Stimulated activated CD4-positive, alpha-beta T cell treated with anti-CD3 and anti-CD28 coated beads, TNF-alpha, amount 100 ng/mL, for 1 hour (primary cell): ENCODE results near the gene AIPL1.
"Not testable (repeated sequence)": the region's sequence is repeated elsewhere in the genome, so short reads cannot be mapped to it uniquely, and the experiment has no call there.

Experiments used
- DNase-seq, 3 donors: peaks; one replicate each; pipeline ENCODE4 v3.0.0-alpha.2; 2020; ENCODE audit warnings: low read depth in 3 of 3, low spot score in 1 of 3

The AIPL1 gene

GRCh38 chr17:6435051-6435450, at the start of gene AIPL1:
TSS of gene AIPL1 (minus strand) at chr17:6435121. CDS start at chr17:6435104, 17 bp downstream.
- DNase-seq, result no peak

DNA sequence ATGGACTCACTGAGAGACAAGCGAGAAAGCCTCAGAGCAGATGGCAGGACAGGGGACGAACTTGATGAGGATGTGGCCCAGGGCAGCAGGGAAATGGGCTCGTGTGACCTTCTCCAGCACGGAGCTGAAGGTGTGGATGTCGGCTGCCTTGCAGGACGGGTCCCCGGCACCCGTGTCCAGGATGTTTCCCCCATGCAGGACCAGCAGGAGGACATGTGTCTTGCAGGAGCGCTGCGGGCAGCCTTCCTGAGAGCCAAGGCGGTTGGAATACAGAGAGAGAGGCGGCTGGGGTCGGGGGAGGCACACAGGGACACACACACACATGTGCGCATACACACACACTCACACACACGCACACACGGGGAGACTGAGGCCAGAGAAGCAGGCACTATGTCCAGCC, 48.6 kb upstream of the AIPL1 start:
- no peak for DNase-seq

DNA sequence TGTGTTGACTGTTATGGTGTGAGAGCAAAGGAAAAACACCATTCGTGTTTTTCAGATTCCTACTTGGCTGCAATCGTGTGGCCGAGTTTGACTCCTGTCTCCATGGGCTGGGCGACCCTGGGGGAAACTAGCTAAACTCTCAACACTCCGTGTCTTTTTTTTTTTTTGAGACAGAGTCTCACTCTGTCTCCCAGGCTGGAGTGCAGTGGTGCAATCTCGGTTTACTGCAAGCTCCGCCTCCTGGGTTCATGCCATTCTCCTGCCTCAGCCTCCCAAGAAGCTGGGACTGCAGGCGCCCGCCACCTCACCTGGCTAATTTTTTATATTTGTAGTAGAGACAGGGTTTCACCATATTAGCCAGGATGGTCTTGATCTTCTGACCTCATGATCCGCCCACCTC, 47.9 kb upstream of the AIPL1 start:
- not testable (repeated sequence) for DNase-seq

DNA sequence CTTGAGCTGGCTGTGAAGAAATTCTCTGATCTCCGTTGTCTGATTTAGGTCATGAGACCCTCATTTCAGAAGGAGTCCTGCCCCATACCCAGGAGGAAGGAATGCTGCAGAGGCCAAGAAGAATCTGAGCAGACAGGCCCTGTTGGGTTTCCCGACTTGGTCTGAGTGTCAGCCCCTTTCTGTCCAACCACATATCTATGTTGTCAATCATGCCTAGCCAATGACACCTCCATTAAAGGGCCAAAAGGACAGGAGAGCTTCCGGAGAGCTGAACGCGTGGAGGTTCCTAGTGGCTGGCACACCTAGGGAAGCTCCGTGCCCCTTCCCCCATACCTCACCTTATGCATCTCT, 47.2 kb upstream of the AIPL1 start:
- DNase-seq, result no peak

- DNase-seq, result no peak
These were observed 45.4 kb upstream of the AIPL1 start for GRCh38 chr17:6480303-6480675.

GRCh38 chr17:6479622-6480302, 44.8 kb upstream of the AIPL1 start:
- DNase-seq, result no peak

GRCh38 chr17:6478486-6478885, 43.6 kb upstream of the AIPL1 start:
- DNase-seq, result no peak

DNA sequence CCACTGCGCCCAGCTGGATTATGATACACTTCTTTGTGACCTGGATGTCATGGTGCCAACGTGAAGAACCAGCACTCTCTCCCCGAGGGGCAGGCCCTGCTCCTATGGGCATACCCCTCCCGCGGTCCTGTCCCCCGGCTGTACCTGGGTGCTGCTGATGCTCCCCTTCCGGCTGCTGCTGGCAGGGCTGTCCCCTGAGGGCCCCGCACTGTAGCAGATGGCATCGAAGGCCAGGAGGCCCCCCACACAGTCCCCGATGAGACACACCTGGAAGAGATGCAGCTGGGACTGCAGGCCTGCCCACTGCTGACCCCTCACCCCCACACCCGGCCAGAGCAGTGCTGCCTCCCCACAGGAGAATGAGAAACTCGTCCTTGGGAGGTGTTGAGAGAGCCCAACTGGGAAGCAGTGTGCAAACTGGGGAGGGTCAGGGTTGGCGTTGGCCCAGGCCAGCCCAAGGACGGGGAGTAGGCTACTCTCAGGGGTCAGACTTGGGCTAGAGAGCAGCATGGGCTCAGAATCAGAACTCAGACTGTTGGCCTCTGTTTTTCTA, 43.0 kb upstream of the AIPL1 start:
- DNase-seq, result no peak

DNA sequence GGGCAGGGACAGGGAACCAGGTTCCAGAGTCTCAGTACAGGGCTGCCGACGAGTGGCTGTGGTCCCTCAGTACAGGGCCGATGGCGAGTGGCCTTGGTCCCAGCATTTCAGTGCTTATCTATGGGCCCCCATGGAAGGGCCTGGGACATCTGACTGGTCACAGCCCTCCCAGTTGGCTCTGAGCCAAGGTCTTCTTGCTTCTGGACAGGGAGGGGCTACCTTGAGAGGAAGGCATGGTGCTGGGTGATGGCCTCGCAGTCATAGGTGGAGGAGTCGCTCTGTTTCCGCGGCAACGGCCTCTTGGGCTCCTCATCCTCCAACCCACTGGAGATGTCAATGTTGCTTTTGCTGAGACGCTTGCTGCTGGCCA, 41.9 kb upstream of the AIPL1 start:
- no peak for DNase-seq

GRCh38 chr17:6476076-6476809, 41.3 kb upstream of the AIPL1 start:
- DNase-seq, result no peak

- DNase-seq, result no peak
These were observed 40.5 kb upstream of the AIPL1 start for GRCh38 chr17:6475411-6475810.

GRCh38 chr17:6474906-6475305, 40.0 kb upstream of the AIPL1 start:
- no peak for DNase-seq

DNA sequence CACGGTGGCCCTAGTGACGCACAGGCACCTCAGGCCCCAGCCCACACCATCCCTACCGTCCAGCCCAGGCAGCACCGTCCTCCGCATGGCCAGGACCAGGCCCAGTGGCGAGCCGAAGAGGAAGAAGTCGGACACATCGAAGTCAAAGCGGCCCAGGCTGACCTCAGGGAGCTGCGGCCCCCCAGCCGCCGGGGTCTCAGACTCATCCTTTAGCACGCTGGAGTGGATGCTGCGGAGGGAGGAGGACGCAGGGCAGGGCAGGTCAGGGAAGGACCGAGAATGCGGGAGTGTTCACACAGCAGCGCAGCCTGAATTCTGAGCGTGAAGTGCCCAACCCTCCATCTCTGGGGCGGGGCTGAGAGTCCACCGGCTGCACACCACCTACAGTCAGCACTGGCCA, 39.5 kb upstream of the AIPL1 start:
- DNase-seq, result no peak

DNA sequence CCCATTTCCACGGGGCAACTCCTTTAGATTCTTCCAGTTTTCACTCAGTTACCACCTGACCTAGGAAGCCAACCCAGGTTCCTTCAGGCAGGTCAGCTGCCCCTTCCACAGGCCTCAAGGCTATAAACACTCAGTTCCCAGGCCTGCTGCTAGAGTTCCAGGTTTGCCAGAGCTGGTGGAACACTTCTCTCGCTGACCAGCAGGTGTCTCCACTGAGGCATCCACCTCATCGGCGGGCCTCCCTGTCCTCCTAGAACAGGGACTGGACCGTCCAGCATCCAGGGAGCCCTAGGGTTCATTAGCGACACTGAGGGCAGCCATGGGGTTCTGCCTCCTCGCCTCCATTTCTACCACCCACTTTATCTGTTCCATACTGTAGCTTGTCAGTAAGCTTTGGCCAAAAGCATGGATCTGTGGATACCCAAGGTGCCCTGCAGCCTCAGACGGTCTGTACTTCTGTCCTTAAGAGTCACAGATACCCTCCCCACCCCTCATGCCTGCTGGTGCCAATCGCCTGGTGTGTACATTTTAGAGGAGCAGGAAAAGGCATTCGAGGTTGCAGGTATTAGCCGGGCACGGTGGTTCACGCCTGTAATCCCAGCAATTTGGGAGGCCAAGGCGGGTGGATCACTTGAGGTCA, 38.3 kb upstream of the AIPL1 start:
- peak in 2 of 3 donors; percentile 37 to 56 for DNase-seq

DNA sequence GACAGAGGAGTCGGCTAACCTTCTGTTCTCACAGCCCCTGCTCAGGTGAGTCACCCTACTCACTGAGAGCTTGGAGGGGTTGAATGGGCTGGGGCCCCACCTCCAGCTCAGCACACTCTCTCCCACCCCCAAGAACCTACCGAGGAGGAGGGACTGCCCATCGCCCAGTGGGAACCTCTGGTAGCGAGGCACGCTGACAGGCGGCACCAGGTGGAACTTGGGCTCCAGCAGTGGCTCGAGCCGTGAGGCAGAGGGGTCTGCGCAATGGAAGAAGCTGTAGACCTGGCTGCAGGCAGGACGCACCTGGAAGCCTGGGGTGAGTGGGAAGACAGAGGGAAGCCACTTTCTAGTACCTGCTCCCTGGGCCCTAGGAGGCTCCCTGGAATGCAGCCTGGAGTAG, 37.6 kb upstream of the AIPL1 start:
- DNase-seq, result no peak

GRCh38 chr17:6471531-6472465, 36.9 kb upstream of the AIPL1 start:
- DNase-seq, result no peak

- no peak for DNase-seq
These were observed 36.0 kb upstream of the AIPL1 start for GRCh38 chr17:6470751-6471521.

DNA sequence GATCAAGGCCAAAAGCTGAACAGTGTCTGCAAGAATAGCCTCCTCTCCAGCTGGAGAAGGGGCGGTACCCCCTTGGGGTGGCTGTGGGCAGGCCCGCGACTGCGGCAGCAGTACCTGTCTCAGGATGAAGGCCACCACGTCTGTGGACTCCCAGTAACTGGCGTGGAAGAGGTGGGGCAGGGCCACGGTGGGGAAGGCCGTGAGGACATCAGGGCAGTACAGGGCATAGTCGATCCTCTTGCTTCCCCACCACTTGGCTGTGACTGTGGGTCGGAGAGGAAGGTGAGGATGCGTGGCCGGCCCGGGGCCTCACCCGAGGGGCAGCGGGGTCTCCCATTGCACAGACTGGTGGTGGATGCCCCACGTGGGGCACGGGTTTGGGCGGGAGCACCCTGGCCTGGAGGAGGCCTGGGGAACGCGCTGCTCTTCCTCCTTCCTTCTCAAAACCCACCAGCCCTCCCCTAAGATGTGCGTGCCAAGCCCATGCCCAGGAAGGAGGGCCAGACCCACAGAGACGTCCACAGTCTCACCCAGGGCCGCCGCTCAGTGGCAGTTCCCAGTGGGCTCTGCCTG, 35.3 kb upstream of the AIPL1 start:
- DNase-seq, result no peak

DNA sequence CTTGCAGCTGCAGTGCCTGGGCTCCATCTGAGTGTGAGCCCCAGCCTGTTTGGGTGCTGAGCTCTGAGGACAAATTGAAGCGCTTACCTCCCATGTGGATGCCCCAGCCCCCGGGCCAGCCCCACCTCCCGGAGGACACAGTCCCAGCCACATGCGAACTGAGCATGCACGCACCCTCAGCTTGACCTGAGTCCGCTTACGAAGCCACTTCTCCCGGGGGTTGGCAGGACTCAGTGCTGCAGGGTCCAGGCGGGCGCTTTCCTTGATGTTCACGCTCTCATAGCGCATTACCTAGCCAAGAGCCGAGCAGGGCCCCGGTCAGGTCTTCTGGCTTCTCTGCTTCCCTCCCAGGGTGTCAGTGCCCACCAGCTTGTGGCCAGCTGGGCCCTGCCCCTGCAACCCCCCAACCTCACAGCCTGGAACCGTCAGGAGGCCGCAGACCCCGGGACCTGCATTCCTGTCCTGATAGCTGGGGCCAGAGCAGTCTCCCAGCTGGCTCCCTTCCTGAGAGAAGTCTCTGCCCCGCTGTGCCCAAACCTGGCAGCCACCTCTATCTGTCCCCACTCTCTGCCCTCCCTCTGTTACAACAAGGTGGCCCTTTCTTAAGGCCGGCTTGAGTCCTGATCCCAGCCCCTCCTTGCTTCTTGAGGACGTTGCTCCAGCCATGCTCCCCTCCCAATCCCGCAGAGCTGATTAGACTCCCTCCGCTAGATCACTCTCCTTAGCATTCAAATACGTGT, 33.3 kb upstream of the AIPL1 start:
- no peak for DNase-seq
